ENCODE data around the gene FHIT.
A peak's percentile ranks its signal among the peaks of the same experiment; 100 is the strongest.

FHIT gene

DNA sequence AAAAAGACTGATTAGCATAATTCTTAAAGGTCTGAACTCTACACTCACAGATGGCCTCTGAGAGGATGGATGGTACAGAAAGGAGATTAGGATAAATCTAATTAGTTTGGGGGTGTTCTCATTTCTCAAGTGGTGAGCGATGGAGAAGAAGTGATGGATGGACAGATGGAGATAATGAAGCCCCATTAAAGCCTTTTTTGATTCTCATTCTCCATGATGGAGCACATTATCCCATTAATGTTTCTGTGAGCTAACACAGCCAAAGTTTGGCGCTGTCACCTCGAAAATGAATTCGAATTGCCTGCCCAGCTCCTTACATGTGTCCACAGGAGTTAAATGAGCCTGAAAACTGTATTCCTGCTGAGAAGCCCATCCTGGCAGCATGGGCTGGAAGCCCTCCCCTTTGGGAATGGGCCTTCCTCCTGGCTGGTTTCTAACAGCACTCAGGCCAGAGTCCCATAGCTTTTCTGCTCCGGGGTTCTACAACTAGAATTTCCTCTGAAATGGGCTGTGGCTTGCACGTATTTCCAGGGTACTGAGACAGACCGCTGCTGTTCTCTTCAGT, 1475.4 kb downstream of the FHIT start:
- ChIA-PET POLR2A (ENCODE audit: low non-redundant PET) (no interaction called here), CTCF (no interaction called here)
- TF ChIP-seq, protein P1, sequence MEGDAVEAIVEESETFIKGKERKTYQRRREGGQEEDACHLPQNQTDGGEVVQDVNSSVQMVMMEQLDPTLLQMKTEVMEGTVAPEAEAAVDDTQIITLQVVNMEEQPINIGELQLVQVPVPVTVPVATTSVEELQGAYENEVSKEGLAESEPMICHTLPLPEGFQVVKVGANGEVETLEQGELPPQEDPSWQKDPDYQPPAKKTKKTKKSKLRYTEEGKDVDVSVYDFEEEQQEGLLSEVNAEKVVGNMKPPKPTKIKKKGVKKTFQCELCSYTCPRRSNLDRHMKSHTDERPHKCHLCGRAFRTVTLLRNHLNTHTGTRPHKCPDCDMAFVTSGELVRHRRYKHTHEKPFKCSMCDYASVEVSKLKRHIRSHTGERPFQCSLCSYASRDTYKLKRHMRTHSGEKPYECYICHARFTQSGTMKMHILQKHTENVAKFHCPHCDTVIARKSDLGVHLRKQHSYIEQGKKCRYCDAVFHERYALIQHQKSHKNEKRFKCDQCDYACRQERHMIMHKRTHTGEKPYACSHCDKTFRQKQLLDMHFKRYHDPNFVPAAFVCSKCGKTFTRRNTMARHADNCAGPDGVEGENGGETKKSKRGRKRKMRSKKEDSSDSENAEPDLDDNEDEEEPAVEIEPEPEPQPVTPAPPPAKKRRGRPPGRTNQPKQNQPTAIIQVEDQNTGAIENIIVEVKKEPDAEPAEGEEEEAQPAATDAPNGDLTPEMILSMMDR (conservative IDR thresholded peaks at IDR 0.05; ENCODE audit: low read depth): no peak
- H3K27ac ChIP-seq: no peak overlapping the region
- DNase-seq (ENCODE audit: low spot score): no peak

GRCh38 chr3:59775106-59775505, 1476.1 kb downstream of the FHIT start:
- no peak for DNase-seq (ENCODE audit: low spot score)
- ChIA-PET POLR2A (ENCODE audit: low non-redundant PET) (no interaction called here), CTCF (no interaction called here)
- TF ChIP-seq, protein P1 (conservative IDR thresholded peaks at IDR 0.05; ENCODE audit: low read depth): no peak
- H3K27ac ChIP-seq: no peak overlapping the region

- TF ChIP-seq, protein P1 (conservative IDR thresholded peaks at IDR 0.05; ENCODE audit: low read depth): no peak
- no peak overlapping the region for H3K27ac ChIP-seq
- ChIA-PET CTCF (no interaction called here), POLR2A (ENCODE audit: low non-redundant PET) (no interaction called here)
- peak; percentile 6 for DNase-seq (ENCODE audit: low spot score)
Observed at GRCh38 chr3:59774634-59775033, 1476.6 kb downstream of the FHIT start.

GRCh38 chr3:59774000-59774399, 1477.3 kb downstream of the FHIT start:
- no peak overlapping the region for H3K27ac ChIP-seq
- TF ChIP-seq, protein P1 (conservative IDR thresholded peaks at IDR 0.05; ENCODE audit: low read depth): no peak
- POLR2A ChIA-PET (ENCODE audit: low non-redundant PET): no interaction called here

GRCh38 chr3:59772416-59773408, 1478.5 kb downstream of the FHIT start:
- ChIA-PET POLR2A (ENCODE audit: low non-redundant PET) (no interaction called here), CTCF (interaction anchor here (0.5 kb wide), 1 partner anchor 161 kb away, joined by 3 read pairs; no protein-coding TSS in a partner anchor)
- no peak for DNase-seq (ENCODE audit: low spot score)
- TF ChIP-seq, protein P1 (conservative IDR thresholded peaks at IDR 0.05; ENCODE audit: low read depth): no peak
- no peak overlapping the region for H3K27ac ChIP-seq

More at GRCh38 chr3:59774000-59774399, 1477.3 kb downstream of the FHIT start:
- no peak for DNase-seq (ENCODE audit: low spot score)
- CTCF ChIA-PET: interaction anchor here (0.8 kb wide), 1 partner anchor 471 kb away, joined by 3 read pairs; no protein-coding TSS in a partner anchor

DNA sequence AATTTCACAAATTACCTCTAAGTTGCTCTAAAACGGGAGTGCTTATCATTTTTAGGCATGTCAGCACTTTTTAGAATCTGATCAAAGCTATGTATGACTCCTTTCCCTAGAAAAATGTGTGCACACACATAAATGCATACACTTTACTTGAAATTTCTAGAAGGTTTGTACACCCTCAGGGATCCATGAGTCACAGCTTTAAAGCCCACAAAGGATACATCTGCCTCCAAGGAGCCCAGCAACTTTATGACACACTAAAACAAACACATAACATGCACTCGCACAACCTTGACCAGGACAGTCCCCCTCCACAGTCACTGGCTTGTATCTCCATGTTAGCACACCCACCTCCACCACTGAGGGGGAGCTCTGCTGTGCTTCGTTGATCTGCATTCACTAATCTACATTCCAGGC, 1479.5 kb downstream of the FHIT start:
- DNase-seq (ENCODE audit: low spot score): peak; percentile 8
- ChIA-PET CTCF (interaction anchor here (0.5 kb wide), 1 partner anchor 160 kb away, joined by 3 read pairs; no protein-coding TSS in a partner anchor), POLR2A (ENCODE audit: low non-redundant PET) (no interaction called here)
- TF ChIP-seq, protein P1 (conservative IDR thresholded peaks at IDR 0.05; ENCODE audit: low read depth): no peak
- H3K27ac ChIP-seq: no peak overlapping the region
